HS-27A (cell line): ENCODE results near the gene SYNJ1.
"Not testable (repeated sequence)": the region's sequence is repeated elsewhere in the genome, so short reads cannot be mapped to it uniquely, and the experiment has no call there.

Experiments
- DNase-seq: peaks from one replicate; pipeline ENCODE4 v3.0.0-alpha.2; 2012; ENCODE audit warnings: low read depth, missing footprints

The SYNJ1 gene

GRCh38 chr21:32611471-32611997, 116.3 kb downstream of the SYNJ1 start:
- no peak for DNase-seq

GRCh38 chr21:32610940-32611339, 116.9 kb downstream of the SYNJ1 start:
- not testable (repeated sequence) for DNase-seq

GRCh38 chr21:32608851-32609250, 119.0 kb downstream of the SYNJ1 start:
- no peak for DNase-seq

GRCh38 chr21:32605469-32605868, 122.3 kb downstream of the SYNJ1 start:
- no peak for DNase-seq

- no peak for DNase-seq
Measured at GRCh38 chr21:32604464-32604863, 123.3 kb downstream of the SYNJ1 start.

- DNase-seq, result no peak
Measured at GRCh38 chr21:32603131-32603530, 124.7 kb downstream of the SYNJ1 start.

- DNase-seq, result no peak
Measured at GRCh38 chr21:32602099-32602498, 125.7 kb downstream of the SYNJ1 start.

- no peak for DNase-seq
Measured at GRCh38 chr21:32599526-32599925, 128.3 kb downstream of the SYNJ1 start.

GRCh38 chr21:32599091-32599490, 128.7 kb downstream of the SYNJ1 start:
- DNase-seq, result no peak

- DNase-seq, result peak; percentile 59
Measured at GRCh38 chr21:32597205-32597604, 130.6 kb downstream of the SYNJ1 start.

GRCh38 chr21:32595431-32595830, 132.4 kb downstream of the SYNJ1 start:
- no peak for DNase-seq

- DNase-seq, result no peak
Measured at GRCh38 chr21:32593690-32594089, 134.1 kb downstream of the SYNJ1 start.

GRCh38 chr21:32592929-32593502, 134.8 kb downstream of the SYNJ1 start:
- DNase-seq, result no peak

GRCh38 chr21:32590130-32590529, 137.7 kb downstream of the SYNJ1 start:
- no peak for DNase-seq

- no peak for DNase-seq
Measured at GRCh38 chr21:32587651-32588050, 140.2 kb downstream of the SYNJ1 start.

GRCh38 chr21:32587120-32587519, 140.7 kb downstream of the SYNJ1 start:
- no peak for DNase-seq

- DNase-seq, result no peak
Measured at GRCh38 chr21:32585970-32586369, 141.8 kb downstream of the SYNJ1 start.

GRCh38 chr21:32585042-32585710, 142.6 kb downstream of the SYNJ1 start, which contains the start of gene TCP10L:
Gene TCP10L, minus strand, starts transcription at chr21:32585523. Its CDS starts 1,219 bp downstream, at chr21:32584304.
- DNase-seq, result no peak

- DNase-seq, result no peak
Measured at GRCh38 chr21:32584472-32584871, 143.3 kb downstream of the SYNJ1 start.

GRCh38 chr21:32581732-32582131, 146.1 kb downstream of the SYNJ1 start:
- DNase-seq, result no peak

- no peak for DNase-seq
Measured at GRCh38 chr21:32580949-32581348, 146.9 kb downstream of the SYNJ1 start.
